ENCODE measurements around the gene TEX14.
"Not testable (repeated sequence)": the region's sequence is repeated elsewhere in the genome, so short reads cannot be mapped to it uniquely, and the experiment has no call there.

TEX14 gene

GRCh38 chr17:58555109-58555508 lies 136.7 kb downstream of the TEX14 start:
- DNase-seq, result not testable (repeated sequence)

GRCh38 chr17:58541249-58541648 lies 150.6 kb downstream of the TEX14 start:
- DNase-seq, result no peak

- no peak for DNase-seq
Measured at GRCh38 chr17:58539698-58540097, 152.1 kb downstream of the TEX14 start.

GRCh38 chr17:58538811-58539409 lies 152.9 kb downstream of the TEX14 start:
- DNase-seq, result no peak

GRCh38 chr17:58537266-58537665 lies 154.6 kb downstream of the TEX14 start:
- no peak for DNase-seq

- DNase-seq, result no peak
Measured at GRCh38 chr17:58536542-58536941, 155.3 kb downstream of the TEX14 start.

- DNase-seq, result no peak
Measured at GRCh38 chr17:58535431-58535830, 156.4 kb downstream of the TEX14 start.

GRCh38 chr17:58534901-58535421 lies 156.9 kb downstream of the TEX14 start:
- no peak for DNase-seq

GRCh38 chr17:58534331-58534730 lies 157.5 kb downstream of the TEX14 start:
- DNase-seq, result no peak

- no peak for DNase-seq
Measured at GRCh38 chr17:58533616-58534188, 158.1 kb downstream of the TEX14 start.

- no peak for DNase-seq
Measured at GRCh38 chr17:58532555-58532951, 159.3 kb downstream of the TEX14 start.

- peak; percentile 53 for DNase-seq
Measured at GRCh38 chr17:58531661-58532554, 159.9 kb downstream of the TEX14 start.

GRCh38 chr17:58531122-58531521 lies 160.7 kb downstream of the TEX14 start:
- DNase-seq, result no peak

- DNase-seq, result no peak
Measured at GRCh38 chr17:58530655-58531054, 161.2 kb downstream of the TEX14 start.

- no peak for DNase-seq
Measured at GRCh38 chr17:58529275-58529674, 162.6 kb downstream of the TEX14 start.

GRCh38 chr17:58528443-58528842 lies 163.4 kb downstream of the TEX14 start:
- DNase-seq, result no peak

- no peak for DNase-seq
Measured at GRCh38 chr17:58527949-58528348, 163.9 kb downstream of the TEX14 start.

- no peak for DNase-seq
Measured at GRCh38 chr17:58527306-58527705, 164.5 kb downstream of the TEX14 start.

- DNase-seq, result no peak
Measured at GRCh38 chr17:58525239-58525638, 166.6 kb downstream of the TEX14 start.

GRCh38 chr17:58521680-58522079 lies 170.2 kb downstream of the TEX14 start:
- no peak for DNase-seq

GRCh38 chr17:58520843-58521430 lies 170.9 kb downstream of the TEX14 start:
- DNase-seq, result no peak

- DNase-seq, result peak; percentile 96
Measured at GRCh38 chr17:58517928-58518609, 173.8 kb downstream of the TEX14 start.

All from activated T-cell treated with anti-CD3 and anti-CD28 coated beads for 4 hours (primary cell).